Daoy (cell line): ENCODE results near the gene RNF2. TPM values are rescaled to one million over a fixed set of nuclear protein-coding genes. Genes with fewer than 3 reads are reported as not detected.
"Not testable (repeated sequence)": the region's sequence is repeated elsewhere in the genome, so short reads cannot be mapped to it uniquely, and the experiment has no call there.

Source experiments
- DNase-seq: peaks from one replicate; pipeline ENCODE4 v3.0.0-alpha.2; 2015; ENCODE audit warnings: low read depth
- total RNA-seq: library from RNA; depleted of rRNA; stranded (reverse); fragments of >200 nt; shearing (Covaris generic); gene quantifications from 2 replicates; pipeline ENCODE4 v1.2.3, GENCODE V29; 2014; rRNA removed

The RNF2 gene
- total RNA-seq: 20.2 and 24.1 TPM in 2 replicates

DNA sequence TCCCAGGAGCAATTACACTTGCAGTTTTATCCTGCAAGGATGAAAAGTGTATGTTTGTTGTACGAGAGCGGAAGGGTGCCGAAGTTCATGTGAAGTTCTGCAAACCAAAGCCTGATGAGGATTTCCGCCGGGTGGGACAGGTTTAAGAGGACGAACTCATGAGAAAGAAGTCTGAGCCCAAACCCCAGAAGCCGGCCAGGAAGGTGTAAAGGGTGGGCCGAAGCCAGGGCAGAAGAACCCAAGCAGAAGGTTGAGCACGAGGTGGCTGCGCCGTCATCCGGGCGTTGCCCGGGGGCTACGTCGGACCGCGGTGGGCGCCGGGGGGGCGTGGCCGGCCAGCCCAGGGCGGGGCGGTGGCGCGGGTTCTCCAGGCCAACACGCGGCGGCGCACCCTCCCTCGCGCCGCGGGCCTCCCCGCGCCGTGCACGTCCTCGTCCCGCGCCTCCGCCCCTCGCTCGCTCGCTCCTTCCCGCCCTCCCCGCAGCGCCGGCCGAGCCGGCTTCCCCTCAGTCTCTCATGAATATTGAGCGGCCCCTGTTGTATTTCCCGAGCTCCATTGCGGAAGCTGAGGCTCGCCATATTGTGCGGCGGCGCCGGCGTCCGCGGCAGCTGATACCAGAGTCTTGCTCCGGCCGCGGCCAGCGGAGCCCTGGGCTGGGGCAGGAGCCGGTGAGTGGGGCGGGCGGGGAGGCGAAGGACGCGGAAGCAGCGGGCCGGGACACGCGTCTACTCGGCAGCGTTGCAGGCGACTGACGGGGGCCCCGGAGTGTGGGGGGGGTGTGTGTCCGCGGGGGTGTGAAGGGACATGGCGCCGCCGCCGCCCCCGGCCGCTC lies at the start of gene RNF2:
Gene RNF2, plus strand, starts transcription at position 578 of the 833 bp plus-strand sequence. CDS start 41,996 bp downstream, outside the sequence.
- DNase-seq: peak; percentile 92

DNA sequence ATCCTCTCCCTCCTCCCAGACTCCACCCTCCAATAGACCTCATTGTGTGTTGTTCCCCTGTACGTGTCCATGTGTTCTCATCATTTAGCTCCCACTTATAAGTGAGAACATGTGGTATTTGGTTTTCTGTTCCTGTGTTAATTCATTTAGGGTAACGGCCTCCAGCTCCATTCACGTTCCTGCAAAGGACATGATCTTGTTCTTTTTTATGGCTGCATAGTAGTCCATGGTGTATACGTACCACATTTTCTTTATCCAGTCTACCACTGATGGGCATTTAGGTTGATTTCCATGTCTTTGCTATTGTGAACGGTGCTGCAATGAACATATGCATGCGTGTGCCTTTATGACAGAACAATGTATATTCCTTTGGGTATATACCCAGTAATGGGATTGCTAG lies 45.4 kb upstream of the RNF2 start:
- DNase-seq: not testable (repeated sequence)

DNA sequence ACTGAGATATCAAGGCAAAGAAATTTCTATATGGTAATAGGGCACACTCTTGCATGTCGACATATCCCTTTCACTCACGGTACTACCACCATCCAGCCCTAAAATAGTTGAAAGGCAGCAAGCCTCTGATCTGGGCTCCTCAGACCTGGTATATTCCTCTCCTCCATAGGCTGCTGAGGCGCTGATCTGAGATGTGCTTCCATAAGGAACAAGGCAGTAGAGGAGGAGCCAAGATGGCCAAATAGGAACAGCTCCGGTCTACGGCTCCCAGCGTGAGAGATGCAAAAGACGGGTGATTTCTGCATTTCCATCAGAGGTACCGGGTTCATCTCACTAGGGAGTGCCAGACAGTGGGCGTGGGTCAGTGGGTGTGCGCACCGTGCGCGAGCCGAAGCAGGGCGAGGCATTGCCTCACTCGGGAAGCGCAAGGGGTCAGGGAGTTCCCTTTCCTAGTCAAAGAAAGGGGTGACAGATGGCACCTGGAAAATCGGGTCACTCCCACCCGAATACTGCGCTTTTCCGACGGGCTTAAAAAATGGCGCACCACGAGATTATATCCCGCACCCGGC lies 44.0 kb upstream of the RNF2 start:
- DNase-seq: not testable (repeated sequence)

DNA sequence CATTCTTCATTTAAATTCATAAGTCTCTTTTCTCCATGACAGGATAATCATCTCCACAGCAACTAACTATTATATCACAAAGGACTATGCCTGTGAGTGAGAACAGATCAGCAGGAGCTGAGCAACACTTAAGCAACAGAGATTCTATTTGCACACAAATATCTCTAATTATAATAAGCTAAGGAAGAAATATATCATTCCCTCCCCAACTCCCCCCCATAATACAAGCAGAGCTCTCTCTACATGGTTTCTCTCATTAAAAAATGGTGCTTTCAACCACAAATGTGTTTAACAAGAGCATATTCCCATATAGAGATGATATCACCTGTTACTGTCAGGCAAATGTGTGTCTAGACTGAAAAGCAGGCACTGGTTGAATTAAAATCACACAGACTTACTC lies 36.5 kb upstream of the RNF2 start:
- DNase-seq: no peak

- DNase-seq: no peak
Measured at GRCh38 chr1:185010361-185010760, 35.0 kb upstream of the RNF2 start.

- no peak for DNase-seq
Measured at GRCh38 chr1:185014941-185015340, 30.4 kb upstream of the RNF2 start.

GRCh38 chr1:185015631-185016030 lies 29.7 kb upstream of the RNF2 start:
- no peak for DNase-seq

- peak; percentile 20 for DNase-seq
Measured at GRCh38 chr1:185016880-185017279, 28.5 kb upstream of the RNF2 start.

DNA sequence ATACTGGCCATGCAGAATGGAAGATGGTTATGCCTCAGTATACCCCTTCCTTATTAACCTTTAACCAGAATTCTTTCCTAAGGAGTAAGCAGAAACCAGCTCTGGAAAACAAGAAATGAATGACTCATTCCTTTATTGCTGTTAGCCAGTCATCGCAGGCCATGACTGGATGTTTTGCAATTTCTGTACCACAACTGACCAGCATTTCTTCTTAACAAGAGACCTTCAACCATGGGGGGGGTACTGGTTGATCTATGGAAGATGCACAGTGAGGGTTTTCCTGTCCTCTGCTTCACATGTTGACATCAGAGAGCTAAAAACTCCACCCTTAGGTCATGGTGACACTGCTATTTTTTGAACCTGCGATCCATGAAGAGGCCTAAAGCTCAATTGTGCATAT lies 28.0 kb upstream of the RNF2 start:
- peak; percentile 76 for DNase-seq

DNA sequence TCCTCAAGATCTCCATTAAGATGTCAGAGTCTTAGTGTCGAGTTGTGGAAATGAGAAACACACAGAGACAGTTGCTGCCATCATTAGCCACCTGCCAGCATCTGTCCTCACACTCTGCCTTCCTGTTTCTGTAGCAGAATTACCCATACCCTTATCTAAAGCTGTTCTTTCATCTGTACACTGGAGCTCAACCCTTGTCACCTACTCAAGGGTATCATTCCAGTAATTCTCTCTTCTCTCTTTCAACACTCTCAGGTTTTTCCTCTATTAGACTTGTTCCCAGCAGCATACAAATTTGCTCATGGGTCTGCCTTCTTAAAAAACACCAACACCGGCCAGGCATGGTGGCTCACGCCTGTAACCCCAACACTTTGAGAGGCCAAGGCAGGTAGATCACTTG lies 27.4 kb upstream of the RNF2 start:
- DNase-seq: no peak

DNA sequence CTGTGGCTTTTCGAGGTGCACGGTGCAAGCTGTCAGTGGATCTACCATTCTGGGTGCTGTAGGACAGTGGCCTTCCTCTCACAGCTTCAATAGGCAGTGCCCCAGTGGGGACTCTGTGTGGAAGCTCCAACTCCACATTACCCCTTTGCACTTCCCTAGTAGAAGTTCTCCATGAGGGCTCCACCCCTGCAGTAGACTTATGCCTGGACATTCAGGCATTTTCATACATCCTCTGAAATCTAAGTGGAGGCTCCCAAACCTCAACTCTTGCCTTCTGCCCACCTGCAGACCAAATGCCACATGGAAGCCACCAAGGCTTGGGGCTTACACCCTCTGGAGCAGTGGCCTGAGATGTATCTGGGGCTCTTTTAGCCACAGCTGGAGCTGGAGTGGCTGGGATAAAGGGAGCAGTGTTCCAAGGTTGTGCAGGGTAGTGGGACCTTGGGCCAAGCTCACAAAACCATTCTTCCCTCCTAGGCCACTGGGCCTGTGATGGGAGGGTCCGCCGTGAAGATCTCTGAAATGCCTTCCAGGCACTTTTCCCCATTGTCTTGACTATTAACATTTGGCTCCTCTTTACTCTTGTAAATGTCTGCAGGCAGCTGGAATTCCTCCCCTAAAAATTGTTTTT lies 18.0 kb upstream of the RNF2 start:
- no peak for DNase-seq

- DNase-seq: no peak
Measured at GRCh38 chr1:185033686-185034085, 11.7 kb upstream of the RNF2 start.

- DNase-seq: no peak
Measured at GRCh38 chr1:185035258-185035657, 10.1 kb upstream of the RNF2 start.

- no peak for DNase-seq
Measured at GRCh38 chr1:185038813-185039376, 6.5 kb upstream of the RNF2 start.

DNA sequence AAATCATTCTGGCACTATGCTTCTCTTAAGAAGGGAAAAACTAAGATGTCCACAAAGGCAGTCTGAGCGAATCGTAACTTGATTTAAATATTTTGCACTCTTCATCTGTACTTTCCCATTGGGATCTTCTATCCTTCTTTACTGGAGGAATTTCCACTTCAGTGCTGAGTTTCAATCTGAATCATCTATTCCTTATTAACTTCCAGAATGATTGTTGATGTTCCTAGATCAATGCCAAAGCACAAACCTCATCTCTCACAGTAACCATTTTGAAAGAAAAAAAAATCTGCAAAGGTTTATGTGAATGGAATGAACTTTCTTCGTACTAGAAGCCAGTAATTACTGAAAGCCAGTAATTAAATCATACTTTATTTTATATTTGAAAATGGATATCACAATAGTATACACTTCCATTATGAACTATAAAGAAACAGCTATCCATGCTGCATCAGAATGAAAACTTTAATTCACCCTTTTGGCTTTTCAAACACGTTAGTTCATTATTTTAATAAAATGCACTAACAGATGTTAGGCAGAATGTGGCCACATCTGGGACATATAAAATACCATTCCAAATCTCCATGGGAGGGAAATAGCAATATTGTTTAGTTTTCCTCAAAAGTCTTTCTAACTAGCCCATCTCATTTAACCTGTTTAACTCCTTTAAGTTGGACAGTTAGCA lies 5.5 kb upstream of the RNF2 start:
- DNase-seq: no peak

GRCh38 chr1:185040408-185040735 lies 5.0 kb upstream of the RNF2 start:
- no peak for DNase-seq

- DNase-seq: no peak
Measured at GRCh38 chr1:185041742-185042141, 3.6 kb upstream of the RNF2 start.

DNA sequence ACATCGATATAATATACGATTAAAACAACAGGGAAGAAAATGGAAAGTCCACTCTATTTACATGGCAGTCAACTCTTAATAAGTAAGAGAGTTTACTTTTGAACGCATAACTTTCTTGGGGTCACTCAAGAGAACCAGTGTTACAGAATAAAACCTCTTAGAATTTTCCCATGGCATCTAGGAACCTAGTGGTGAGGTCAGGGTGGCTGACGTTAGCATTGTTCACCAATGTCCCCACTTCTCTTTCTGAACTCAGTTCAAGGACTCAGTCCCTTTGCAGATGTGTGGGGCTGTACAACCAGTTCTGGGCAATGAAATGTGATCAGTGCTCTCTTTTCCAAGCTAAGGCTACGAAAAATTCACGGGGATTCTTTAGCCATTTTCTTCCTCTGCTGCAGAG lies 2.6 kb upstream of the RNF2 start:
- DNase-seq: no peak

- DNase-seq: no peak
Measured at GRCh38 chr1:185044387-185044786, 971 bp upstream of the RNF2 start.

DNA sequence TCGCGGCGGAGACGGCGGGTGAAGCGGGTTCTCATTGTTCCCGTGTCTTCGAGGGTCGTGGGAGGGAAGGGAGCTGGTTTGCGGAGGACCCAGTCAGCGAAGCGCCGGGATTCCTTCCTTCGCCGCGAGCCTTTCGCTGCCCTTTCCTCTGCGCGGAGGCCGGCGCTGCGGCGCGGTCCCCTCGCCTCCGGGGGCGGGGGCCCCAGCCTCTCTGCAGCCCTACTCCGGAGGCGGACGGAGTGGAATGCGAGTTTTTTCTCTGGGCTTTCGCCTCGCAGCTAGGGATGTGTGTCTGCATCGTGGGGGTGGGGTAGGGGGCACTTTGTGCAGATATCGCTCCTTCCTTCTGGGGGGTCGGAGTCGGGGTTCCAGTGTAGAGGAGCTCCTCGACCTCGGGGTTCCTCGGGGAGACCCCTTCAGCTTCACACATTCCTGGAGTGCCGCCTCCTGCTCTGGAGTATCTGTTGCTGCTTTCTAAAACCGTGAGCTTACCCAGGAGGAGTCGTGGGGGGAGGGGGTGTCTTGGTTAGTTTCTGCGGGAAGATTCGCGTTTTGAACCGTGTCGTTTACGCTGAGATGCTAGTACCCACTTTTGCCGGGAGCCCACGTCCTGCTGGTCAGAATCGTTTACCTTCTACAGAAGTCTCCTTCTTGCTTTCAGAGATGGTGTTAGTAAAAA lies 595 bp downstream of the RNF2 start:
- peak; percentile 39 for DNase-seq

DNA sequence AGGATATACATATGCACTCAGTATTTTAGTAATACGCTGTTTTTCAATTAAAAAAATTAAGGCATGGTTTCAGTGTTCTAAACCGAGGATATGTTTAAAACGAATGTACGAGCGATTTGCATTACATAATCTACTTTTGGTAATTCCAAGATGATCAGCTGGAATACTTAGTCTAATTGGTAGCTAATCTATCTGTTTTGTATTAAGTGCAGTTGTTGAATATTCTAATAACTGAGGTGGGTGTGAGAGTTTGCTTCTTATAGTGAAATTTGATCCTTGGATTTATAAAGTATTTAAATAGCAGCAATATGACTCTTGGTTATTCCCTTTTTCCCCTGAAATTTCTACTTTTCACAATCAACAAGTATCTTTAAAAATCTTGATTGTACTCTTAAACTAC lies 1.3 kb downstream of the RNF2 start:
- DNase-seq: no peak

DNA sequence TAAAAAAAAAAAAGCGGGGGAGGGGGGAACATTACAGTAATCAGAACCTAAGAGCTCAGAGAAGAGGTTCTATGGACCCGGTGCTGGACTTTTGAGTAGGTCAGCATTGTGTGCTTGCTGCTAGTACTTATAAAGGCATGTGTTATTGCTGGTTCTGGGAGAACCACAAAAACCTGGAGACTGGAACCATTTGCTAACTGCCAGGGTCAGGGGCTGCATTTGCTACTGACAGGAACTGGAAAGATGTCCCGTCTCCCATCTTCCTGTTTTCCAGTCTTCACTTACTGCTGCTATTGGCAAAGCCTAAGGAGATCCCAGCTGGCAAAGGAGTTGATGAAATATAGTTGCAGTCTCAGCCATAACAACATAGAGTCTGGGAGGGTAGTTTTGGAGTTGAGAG lies 4.3 kb downstream of the RNF2 start:
- DNase-seq: no peak
